GM19238 (cell line): Measurements from ENCODE around the gene PAM16.

Source experiments
- DNase-seq: peaks from one replicate; pipeline ENCODE4 v3.0.0; 2011; ENCODE audit warnings: low spot score; ENCODE audit not compliant: insufficient read length

PAM16 gene

DNA sequence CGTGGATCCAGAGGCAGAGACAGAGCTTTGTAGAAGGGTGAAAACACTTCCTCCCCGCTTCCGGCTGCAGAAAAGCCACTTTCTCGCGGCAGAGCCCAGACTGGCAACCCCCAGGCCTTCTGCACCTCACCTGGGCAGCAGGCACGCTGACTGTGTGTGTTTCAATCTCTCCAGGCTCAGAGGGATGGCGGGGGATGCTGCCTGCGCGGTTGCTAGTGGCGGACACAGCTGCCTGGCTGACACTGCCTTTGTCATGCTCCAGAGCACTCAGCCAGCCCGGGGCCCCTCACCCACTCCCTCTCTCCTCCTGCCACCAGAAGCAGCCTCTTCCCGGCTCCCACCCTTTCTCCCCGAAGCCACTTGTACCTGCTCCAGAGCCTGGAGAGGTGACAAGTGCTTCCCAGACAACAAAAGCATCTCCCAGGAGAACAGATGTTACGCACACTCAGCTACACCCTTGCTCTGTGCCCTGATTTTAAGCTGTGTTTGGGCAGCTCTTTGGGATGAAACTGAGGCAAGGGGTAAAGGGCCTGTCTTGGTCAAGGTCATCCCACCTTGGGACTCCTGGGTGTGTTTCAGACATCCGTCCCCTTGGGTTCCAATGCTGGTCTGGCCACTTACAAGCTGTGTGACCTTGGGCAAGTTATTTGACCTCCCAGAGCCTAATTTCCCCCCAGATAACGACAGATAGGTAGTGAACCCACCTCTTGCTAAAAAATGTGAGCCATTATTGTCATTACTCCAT, 44.5 kb downstream of the PAM16 start:
- no peak for DNase-seq

GRCh38 chr16:4303973-4304372, 47.1 kb downstream of the PAM16 start:
- DNase-seq = no peak

DNA sequence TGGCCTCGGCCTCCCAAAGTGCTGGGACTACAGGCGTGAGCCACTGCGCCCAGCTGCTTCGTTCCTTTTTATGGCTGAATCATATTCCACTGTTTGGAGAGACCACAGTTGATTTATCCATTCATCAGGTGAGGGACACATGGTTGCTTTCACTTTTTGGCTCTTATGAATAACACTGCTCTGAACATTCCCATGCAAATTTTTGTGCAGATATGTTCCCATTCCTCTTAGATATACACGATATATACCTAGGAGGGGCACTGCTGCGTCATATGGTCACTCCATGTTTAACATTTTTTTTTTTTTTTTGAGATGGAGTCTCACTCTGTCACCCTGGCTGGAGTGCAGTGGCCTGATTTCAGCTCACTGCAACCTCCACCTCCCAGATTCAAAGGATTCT, 49.2 kb downstream of the PAM16 start:
- DNase-seq = no peak

DNA sequence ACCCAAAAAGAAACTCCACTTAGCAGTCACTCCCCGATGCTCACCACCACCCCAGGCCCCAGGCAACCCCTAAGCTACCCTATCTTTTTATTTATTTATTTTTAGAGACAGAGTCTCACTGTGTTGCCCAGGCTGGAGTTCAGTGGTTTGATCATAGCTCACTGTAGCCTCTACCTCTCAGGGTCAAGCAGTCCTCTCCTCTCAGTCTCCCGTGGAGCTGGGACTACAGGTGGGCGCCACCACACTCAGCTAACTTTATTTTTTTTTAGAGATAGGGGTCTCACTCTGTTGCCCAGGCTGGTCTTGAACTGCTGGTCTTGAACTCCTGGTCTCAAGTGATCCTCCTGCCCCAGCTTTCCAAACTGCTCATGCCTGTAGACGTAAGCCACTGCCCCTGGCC, 49.9 kb downstream of the PAM16 start:
- DNase-seq = no peak

DNA sequence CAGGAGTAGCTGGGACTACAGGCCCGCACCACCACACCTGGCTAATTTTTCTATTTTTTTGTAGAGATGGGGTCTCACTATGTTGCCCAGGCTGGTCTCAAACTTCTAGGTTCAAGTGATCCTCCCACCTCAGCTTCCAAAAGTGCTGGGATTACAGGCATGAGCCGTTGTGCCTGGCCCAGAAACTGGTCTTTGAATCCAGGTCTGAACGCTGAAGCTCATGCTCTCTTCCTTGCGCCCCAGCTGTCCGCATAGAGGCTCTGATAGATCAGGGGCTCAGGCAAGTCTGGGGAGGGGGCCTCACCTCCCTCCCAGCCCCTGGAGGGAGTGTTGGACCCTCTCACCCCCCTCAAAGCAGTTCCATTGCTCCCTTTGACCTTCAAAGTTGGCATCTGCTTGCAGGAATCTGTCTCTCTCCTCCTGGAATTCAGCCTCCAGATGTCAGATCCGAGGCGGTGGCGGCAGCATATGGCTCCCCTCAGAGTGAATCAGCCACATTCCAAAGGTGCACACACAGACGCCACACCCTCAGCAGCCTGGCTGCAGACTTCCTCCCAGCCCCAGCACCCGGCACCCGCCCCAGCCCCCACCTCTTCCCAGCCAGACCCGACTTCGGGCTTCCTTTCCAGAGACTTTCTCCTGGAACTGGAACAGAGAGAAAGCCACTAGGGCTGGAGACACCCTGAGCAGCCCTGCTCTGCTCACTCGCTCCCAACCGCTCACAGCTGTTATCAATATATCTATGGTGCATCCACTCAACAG, 52.2 kb downstream of the PAM16 start:
- DNase-seq = no peak

- DNase-seq = no peak
These were observed 53.6 kb downstream of the PAM16 start for GRCh38 chr16:4297480-4297879.

- DNase-seq = no peak
These were observed 55.5 kb downstream of the PAM16 start for GRCh38 chr16:4295581-4295980.

DNA sequence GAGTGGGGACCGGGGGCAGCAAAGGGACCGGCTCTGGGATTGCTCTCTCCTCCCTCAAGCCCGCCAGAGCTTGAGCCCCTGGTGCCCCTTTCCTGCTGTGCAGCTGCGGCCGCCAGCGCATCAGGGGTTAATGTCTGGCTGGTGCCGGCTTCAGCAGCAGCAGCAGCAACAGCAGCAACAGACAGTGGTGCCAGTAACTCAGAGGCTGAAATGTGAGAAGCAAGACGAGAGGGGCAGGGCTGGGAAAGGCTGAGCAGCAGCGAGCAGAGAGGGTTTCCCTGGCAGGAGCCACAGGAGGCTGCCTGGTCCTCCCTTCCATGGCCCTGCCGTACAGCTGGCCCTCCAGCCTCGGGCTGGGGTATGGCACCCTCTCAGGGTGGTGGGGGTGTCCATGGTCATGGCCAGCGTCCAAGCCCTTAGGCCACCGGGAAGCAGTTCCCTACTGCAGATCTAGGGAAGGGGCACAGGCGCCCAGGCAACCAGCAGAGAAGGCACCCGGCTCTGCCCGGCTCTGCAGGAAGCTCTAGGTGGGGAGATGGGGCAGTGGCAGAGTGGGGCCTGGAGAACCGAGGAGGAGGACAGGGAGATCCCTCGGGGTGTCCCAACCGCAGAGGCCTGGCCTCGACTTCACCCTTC, 57.2 kb downstream of the PAM16 start:
- no peak for DNase-seq

DNA sequence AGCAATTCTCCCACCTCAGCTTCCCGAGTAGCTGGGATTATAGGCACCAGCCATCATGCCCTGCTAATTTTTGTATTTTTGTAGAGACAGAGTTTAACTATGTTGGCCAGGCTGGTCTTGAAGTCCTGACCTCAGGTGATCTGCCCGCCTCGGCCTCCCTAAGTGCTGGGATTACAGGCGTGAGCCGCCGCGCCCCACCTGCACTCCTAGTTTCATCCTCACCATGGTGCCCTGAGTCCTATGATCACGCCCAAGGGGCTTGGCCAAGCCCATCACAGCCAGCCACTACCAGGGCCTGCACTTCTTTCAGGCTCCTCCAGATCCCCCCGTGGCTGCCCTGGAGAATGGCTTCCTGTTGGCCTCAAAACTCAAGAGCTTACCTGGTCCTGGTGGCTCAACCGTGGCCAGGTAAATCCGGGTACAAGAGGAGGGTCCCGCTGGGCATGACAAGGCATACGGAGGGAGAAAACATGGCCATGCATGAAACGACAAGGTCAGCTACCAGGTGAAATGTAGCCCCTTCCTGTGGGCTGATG, 57.9 kb downstream of the PAM16 start:
- DNase-seq = no peak

GRCh38 chr16:4291699-4292098, 59.4 kb downstream of the PAM16 start:
- DNase-seq = no peak
